SK-MEL-5 (cell line): ENCODE results near the gene HTR7. TPM values are rescaled to one million over a fixed set of nuclear protein-coding genes. Genes with fewer than 3 reads are reported as not detected.
A peak's percentile ranks its signal among the peaks of the same experiment; 100 is the strongest.

Source experiments
- DNase-seq: peaks from one replicate; pipeline ENCODE4 v3.0.0-alpha.2; 2016; ENCODE audit warnings: low read depth, low spot score
- in situ Hi-C: cut with HindIII; loops from 2 replicates; pipeline ENCODE4 v1.10.0; 2016; ENCODE audit warnings: low sequenced_read_pairs, high pct_unique_total_duplicates, low pct_unique_long_range_greater_than_20kb
- total RNA-seq: library from RNA; depleted of rRNA; stranded (reverse); fragments of >200 nt; shearing (Covaris generic); gene quantifications from 2 replicates; pipeline ENCODE4 v1.2.3, GENCODE V29; 2014

HTR7 gene
- total RNA-seq, 1 experiment from 2014 or later = 1.6 TPM

DNA sequence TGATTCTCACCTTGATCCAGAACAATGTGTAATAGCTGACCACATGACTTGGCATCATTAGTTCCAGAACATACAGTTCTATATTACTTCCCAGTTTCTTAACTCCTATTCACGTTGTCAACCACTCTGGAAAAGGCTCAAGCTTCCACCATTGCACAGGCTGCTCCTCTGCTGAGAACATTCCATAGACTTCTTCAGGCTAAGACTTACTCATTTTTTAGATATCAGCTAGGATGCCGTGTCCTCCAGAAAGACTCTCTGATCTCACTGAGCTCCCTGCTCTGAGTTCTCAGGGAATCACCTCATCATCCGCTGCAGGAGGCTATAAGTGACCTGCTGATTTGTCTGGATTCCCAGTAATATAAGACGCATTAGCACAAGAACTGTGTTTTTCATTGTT lies 73.1 kb downstream of the HTR7 start:
- in situ Hi-C loops = no loop called here
- no peak for DNase-seq

DNA sequence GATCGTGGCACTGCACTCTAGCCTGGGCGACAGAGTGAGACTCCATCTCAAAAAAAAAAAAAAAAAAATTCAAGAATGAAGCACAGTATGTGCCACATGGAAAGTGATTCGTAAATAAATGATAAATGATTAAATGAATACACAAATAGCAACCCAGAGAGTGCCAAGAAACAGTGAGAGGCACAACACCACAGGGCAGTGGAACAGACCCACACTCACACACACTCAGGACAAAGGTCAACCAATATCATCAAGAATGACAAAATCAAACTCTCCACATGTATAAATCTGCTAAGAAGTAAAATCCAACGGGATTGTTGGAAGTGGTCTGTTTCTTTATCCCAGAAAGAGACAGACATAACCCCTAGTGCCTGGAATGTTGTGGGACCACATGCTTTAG lies 77.4 kb downstream of the HTR7 start:
- in situ Hi-C loops = no loop called here
- no peak for DNase-seq

DNA sequence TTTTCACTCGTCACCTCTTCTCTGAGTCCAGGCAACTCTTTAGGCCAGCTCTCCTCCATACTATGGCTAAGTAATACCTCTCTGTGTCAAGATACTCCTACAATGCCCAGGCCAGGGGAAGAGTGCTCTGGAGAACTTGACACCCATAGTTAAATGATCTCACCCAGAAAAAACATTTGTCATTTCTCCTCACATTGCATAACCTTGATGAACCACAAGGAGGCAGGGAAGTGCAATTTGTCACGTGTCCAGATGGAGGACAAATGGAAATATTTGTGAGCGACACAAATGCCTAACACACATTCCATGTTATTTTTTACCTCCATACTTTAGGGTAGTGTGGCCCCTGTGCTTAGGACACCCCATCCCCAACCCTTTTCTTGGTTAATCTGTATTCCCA lies 78.3 kb downstream of the HTR7 start:
- in situ Hi-C loops = no loop called here
- DNase-seq = peak; percentile 23

DNA sequence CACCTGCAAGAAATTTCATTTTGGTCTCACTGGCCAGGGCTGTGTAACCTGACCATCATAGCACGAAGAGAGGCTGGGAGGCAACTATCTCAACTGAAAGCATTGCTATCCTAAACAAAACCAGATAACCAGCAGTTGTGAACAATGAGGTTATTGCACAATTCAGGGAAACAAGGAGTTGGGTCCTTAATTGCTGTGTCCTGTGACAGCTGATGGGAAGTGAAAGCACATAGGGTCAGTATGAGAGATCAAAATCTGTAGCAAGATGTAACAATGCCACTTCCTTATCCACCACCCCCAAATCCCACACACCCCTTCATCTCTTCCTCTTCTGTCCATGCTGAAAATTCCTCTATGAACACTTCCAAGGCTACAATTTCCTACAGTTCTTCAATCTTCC lies 80.2 kb downstream of the HTR7 start:
- no peak for DNase-seq
- in situ Hi-C loops = no loop called here

DNA sequence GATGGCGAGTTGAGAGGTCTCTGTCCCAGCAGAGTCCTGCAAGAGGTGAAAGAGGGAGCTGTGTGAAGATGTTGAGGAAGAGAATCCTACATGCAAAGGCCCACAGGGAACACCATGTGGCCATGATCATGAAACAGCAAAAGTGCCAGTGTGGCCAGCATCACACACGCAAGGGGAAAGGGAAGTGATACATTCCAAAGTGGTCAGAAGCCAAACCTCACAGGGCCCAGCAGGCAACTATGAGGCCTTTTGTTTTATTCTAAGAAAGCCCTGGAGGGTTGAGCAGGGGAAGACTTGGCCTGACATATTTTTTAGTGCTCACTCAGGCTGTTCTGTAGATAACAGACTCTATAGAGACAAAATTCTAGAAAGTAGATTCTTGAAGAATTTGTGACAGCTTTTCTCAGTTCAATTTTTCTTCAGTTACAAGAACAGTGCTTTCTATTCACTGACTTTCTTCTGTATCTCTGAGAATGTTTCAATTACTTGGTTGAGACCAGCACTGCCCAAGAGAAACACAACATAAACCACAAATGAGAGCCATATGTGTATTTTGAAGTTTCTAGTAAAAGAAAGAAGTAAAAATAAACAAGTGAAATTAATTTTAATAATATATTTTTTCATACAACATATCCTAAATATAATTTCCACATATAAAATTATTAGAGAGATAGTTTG lies 82.3 kb downstream of the HTR7 start:
- in situ Hi-C loops = no loop called here
- peak; percentile 94 for DNase-seq

DNA sequence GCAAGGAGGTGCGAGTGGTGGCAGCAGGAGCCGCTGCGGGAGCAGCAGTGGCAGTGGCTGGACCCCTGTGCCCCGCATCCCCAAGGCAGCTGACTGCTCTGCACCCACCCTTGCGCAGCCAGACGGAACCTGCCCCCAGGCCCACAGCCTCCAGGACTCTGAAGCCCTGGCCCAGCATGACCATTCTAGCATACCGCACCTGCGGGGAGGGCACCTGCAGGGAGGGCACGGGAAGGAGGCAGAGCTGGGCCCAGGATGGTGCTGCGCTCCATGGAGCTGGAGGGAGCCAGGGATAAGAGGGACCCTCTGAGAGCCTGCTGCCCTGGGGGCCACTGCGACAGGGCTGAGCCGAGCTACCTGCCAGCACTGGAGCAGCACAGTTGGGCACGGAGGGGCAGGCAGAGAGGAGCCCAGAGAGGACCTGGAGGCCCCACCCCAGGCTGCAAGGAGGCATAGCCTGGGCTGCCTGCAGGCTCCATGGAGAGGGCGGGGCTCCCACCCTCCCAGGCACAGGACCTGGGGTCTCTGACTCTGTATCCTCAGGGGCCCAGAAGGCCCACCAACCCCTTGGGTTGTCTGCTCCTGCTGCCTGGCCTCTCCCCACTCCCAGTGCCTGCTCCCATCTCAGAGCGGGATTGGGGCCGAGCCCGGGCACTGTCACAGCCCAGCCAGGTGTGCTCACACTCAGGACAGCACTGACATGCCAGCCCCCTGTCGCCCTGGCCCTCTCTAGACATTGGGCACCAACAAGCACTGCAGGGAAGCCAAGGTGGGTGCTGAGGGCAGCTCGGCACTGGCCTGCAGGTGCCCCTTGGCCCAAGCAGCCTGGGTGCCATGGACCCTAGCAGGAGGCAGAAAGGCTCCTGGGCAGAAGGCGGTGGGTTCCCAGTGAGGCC lies 87.6 kb downstream of the HTR7 start:
- DNase-seq = no peak
- in situ Hi-C loops = no loop called here

DNA sequence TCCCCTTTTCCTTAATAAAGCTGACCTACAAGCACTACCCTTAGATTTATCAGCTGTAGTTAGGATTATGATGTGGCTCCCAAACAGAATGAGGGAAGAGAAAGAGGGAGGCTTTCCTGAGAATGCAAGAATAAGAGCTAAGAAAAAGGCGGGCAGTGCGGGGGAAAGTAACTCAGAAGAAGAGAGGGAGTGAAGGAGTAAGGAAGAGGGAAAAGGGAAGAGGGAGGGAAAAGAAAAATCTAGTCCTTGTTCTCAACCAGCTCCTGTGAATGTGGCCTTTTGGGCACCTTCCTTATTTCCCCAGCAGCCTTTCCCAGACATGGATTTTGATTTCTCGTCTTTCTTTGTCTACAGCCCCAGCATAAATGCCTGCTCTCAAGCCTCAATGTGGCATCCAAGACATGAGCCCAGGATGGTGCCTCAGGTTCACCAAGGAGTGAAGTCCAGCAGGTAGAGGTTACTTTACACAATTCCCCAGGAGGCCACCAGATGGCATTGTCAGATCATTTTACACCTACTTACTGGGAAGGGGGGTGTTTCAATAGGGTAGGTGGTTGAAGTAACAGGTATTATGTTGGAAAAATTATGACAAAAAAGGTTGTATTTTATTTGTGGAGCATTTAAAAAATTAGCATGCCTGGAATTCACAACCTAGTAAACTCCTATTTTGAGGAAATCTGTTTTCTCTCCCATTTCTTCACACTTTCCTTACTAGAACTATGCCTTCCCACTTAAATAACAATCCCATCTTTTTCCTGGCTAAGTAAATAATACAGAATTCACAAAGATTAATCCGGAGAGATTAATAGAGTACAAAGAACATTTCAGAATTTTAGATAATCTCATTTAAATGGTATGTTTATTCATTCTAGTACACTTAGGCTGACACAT lies 106.5 kb downstream of the HTR7 start:
- in situ Hi-C loops = no loop called here
- DNase-seq = peak; percentile 69

DNA sequence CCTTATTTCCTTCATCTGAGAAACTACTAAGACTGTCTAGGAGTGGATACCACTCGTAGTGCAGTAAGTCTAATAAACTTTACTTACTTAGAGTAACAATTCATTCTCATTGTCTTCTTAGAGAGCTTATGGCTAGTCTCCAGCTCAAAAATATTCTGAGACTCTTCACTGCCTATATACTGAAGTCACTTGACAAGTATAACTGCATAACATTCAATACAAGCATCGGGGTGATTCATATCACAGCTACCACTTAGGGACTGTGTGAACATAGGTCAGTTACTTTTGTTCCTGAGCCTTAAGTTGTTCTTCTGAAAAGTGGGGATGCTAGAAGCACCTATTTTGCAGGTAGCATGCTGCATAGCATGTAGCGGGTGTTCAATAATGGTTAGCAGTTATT lies 111.0 kb downstream of the HTR7 start:
- no peak for DNase-seq
- in situ Hi-C loops = no loop called here

DNA sequence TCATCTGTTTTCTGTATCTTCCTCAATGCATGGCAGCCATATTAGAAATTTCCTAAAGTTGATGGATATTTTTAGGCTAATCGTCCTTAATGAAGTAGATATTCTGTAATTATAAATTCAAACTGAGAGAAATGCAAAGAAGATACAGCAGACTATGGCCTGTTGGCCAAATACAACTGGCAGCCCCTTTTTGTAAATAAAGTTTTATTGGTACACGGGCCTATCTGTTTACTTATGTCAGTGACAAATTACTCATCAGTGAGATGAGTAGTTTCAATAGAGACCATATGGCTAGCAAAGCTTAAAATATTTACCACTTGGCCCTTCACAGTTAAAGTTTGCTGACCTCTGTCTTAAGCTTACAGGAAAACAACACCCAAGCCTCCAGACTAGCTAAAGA lies 112.3 kb downstream of the HTR7 start:
- in situ Hi-C loops = no loop called here
- no peak for DNase-seq

DNA sequence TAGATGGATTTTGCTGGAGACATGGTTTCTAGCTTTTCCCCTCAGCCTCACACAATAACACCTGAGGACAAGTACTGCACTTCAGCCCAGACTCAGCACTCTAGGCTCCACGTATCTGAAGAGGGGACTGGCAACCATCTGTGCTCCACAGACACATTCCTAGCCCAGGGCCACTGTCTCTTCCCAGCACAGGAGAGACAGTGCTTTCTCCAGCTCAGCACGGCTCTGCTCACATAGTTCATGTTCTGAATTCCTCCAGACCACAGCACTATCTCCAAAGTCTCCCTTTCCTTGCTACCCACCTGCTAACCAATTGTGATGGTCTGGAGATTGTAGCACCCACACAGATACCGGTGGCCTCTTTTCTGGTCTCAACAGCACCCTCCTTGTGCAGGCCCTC lies 114.5 kb downstream of the HTR7 start:
- DNase-seq = no peak
- in situ Hi-C loops = no loop called here

DNA sequence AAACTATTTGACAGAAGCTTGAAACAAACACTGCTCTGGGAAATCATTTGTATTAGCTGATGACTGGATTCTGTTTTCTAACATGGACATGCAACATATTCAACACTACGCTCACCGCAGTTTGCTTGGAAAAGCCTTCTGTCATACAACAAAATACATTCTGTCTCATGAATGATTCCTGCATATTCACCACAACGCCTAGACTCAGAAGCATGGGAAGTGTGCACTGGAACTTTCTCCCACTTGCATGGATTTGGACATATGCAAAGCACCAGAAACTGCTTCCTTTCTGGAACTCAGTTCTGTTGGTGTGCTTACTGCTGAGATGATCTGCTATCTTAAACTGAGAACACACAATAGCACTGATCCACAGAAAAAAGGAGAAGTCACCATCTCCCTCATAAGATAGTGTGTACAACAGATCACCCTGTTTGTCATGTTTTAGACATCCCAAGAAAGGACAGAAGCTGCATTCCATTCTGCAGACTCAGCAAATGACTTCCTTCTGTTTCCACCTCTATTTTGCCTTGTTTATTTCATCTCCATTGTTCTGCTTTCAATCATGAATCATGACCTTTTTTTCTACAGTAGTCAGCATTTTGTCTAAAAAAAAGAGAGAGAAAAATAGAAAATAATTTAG lies 115.8 kb downstream of the HTR7 start:
- in situ Hi-C loops = no loop called here
- no peak for DNase-seq

DNA sequence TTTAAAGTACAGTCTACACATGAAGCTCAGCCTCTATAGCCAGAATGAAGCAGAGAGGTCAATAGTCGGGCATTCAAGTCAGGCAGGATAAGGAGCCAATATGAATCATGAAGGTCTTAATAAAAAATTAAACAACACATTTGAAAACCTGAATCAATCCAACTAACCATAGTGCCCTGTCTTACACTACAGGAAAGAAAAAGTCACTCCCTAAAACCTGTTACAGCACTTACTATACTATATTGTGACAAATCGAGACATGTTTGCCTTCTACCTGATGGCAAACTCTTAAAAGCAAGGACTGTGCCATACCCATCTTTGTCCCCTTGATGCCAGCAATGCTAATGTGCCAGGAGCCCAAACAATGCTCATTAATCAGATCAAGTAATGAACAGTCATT lies 117.6 kb downstream of the HTR7 start:
- no peak for DNase-seq
- in situ Hi-C loops = no loop called here

DNA sequence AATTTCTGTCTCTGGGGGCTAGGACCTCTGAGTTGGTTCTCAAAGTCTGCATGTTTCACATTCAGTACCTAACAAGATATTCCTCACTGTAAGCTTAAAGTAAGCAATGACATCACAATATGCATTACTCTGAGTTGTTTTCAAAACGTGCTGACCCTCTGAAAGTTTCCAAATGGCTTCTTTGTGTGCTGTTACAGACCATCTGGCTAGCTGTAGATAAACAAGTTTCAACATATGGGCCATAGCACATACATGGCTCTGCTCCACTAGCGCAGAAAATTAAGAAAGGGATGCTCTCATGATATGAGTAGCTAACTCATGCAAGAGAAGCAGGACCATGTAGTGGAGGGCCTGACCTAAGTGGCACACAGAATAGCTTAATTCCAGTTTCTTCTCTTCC lies 119.0 kb downstream of the HTR7 start:
- no peak for DNase-seq
- in situ Hi-C loops = no loop called here

DNA sequence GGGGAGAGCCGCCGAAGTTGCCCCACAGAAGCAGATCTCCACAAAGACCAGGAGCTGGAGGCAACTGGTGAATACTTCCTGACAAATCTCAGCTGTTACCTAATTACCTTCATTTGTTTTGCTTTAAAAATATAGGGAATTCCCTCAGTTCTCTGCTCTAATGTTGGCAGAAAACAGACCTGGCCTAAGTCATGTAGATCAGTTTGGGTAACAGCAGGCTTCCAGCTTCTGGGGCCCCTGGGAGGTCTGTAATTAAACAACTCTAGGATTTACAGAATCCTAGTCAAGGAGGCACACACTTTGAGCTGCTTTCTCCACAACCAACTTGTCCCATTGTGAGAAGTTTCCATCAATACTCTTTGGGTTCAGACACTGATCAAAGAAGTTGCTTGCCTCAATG lies 123.4 kb downstream of the HTR7 start:
- in situ Hi-C loops = no loop called here
- DNase-seq = no peak

DNA sequence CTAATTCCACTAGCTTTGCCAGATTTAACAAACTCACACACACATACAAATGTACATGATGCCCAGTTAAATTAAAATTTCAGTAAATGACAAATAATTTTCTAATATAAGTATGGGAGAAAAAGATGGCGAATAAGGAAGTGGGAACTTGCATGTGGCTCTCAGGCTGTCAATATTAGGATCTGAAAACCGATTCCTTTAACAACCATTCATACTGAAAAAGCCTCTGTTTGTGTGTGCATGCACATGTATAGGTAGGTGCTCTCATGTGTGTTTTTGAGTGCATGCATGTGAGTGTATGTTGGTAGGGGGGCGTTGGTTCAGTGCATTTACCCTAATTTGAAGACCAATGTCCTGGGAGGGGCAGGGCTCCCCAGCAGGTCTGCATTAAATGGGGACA lies 125.3 kb downstream of the HTR7 start:
- in situ Hi-C loops = no loop called here
- DNase-seq = no peak

DNA sequence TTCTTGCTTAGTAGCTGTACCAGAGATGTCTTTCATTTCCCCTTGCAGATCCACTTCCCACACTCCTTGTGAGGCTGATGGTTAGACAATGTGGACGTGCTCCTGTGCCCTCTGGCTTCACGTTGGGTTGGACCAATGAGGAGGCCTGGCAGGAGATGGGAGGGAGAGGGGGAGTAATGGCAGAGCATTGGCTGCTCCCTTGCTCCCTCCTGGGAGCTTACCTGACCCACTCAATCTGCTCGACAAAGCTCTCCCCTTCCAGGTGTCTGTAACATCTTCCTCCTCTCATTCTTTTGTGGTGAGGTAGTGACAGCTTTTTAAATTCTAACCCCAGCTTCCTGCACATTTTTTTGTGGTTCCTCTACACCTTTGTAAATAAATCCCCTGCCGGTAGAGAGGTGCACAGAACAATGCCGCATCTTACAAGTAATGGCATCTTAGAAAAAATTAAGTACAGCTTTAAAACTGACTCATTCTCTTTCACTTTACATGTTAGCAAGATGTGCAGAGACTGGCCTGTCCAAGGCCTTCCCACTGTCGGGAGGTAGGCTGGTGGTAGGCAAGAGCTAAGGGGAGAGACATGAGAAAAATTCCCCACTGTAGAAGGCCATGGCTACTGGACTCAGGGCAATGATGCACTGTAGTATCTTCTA lies 134.3 kb downstream of the HTR7 start:
- in situ Hi-C loops = no loop called here
- DNase-seq = no peak

DNA sequence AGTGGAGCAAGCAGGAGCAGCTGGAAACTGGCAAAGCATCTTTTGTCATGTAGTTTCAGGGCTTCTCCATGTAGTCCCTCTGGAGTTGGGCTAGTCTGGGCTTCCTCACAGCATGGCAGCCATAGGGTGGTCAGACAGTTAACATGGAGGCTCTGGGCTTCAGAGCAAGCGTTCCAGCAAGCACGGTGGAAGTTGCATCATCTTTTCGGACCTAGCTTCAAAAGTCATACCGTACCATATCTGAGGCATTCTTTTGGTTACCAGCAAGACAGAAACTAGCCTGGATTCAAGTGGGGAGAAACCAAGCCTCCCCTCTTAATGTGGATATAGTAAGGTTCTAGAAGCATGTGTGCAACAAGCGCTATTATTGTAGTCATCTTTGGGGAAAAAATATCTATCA lies 135.0 kb downstream of the HTR7 start:
- in situ Hi-C loops = no loop called here

More for the DNA sequence above, 135.0 kb downstream of the HTR7 start:
- no peak for DNase-seq
